Neural crest cell (in vitro differentiated cells): Measurements from ENCODE around the gene PTGS2. TPM values are rescaled to one million over a fixed set of nuclear protein-coding genes. Genes with fewer than 3 reads are reported as not detected.

Experiments
- DNase-seq: peaks from one replicate; pipeline ENCODE4 v3.0.0; 2021; ENCODE audit warnings: low read depth, mixed read lengths, low spot score
- H3K27ac Mint-ChIP-seq: one replicate; pipeline ENCODE4 v1.8.0; 2021; ENCODE audit warnings: mild to moderate bottlenecking, mixed read lengths; ENCODE audit not compliant: unreplicated experiment
- H3K27me3 Mint-ChIP-seq: 2 replicates; pipeline ENCODE4 v1.8.0; 2021; ENCODE audit warnings: low read depth, mild to moderate bottlenecking, mixed read lengths
- H3K36me3 Mint-ChIP-seq: 2 replicates; pipeline ENCODE4 v1.8.0; 2021; ENCODE audit warnings: low read depth, mild to moderate bottlenecking, mixed read lengths
- H3K4me1 Mint-ChIP-seq: 2 replicates; pipeline ENCODE4 v1.8.0; 2021; ENCODE audit warnings: mixed read lengths
- H3K4me3 Mint-ChIP-seq: one replicate; pipeline ENCODE4 v1.8.0; 2021; ENCODE audit warnings: mild to moderate bottlenecking, mixed read lengths
- H3K9me3 Mint-ChIP-seq: 2 replicates; pipeline ENCODE4 v1.8.0; 2021; ENCODE audit warnings: mixed read lengths
- CTCF ChIP-seq: fragments of 200-600 bp; sonication (generic); conservative IDR thresholded peaks from 2 replicates; pipeline ENCODE4 v1.5.0; 2021; ENCODE audit warnings: antibody characterized with exemption, mild to moderate bottlenecking
- long read RNA-seq: library from polyadenylated mRNA; unstranded; transcript quantifications from one replicate; pipeline ENCODE4 v2.0.0, GENCODE V29; 2020
- total RNA-seq: library from RNA; stranded (reverse); gene quantifications from 2 replicates; pipeline ENCODE4 v1.2.1, GENCODE V29; 2021

PTGS2 gene
- total RNA-seq: 0.34 TPM in 1 of 2 replicates, not detected in the other
- long read RNA-seq: 0 reads

- H3K27ac Mint-ChIP-seq: peak within 1 kb of the TSS; percentile 73
- DNase-seq: peak; percentile 45
- H3K4me3 Mint-ChIP-seq: peak within 1 kb of the TSS; percentile 94
- peaks cover 67% of the 10 kb centered on the region for H3K27me3 Mint-ChIP-seq
- H3K36me3 Mint-ChIP-seq: no peaks in the 10 kb centered on the region
- H3K4me1 Mint-ChIP-seq: peaks cover 18% of the 10 kb centered on the region
- peak; percentile 64 for TF ChIP-seq CTCF
- H3K9me3 Mint-ChIP-seq: no peaks in the 10 kb centered on the region
Observed at GRCh38 chr1:186680245-186681061, at the start of gene PTGS2. TSS of gene PTGS2 (minus strand) at chr1:186680423. CDS start at chr1:186680290, 133 bp downstream.

DNA sequence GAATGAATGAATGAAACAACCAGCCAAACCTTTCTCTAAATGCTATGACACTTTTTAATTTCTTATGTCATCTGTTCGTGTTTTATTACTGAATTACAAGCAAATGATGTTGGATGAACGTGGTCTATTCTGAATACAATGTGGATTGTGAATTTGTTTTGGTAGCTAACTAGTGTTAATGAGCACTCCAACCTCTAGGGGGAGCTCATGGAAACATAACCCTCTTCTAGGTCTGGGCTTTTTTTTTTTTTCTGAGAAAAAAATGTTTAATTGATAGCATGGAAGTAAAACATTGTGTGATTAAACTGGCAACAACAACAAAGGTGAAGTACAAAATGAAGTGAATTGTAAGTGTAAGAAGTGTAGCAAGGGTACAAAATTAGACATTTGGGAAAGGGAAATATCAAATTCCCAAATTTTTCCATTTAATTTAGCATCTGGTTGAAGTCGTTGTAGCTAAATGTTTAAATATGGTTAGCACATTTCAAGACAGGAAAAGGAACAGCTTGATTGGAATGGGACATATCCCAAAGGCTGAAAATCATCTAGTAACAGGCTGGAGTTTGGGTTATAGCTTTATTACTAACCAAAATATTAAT lies 42.6 kb upstream of the PTGS2 start:
- Mint-ChIP-seq H3K36me3 (no peaks in the 10 kb centered on the region), H3K27ac (no peak overlapping the region), H3K4me1 (no peaks in the 10 kb centered on the region), H3K27me3 (no peaks in the 10 kb centered on the region), H3K4me3 (no peak overlapping the region), H3K9me3 (peaks cover 12% of the 10 kb centered on the region)
- DNase-seq: no peak
- peak; percentile 69 for TF ChIP-seq CTCF

GRCh38 chr1:186717286-186717685 lies 37.1 kb upstream of the PTGS2 start:
- H3K4me3 Mint-ChIP-seq: no peak overlapping the region

DNA sequence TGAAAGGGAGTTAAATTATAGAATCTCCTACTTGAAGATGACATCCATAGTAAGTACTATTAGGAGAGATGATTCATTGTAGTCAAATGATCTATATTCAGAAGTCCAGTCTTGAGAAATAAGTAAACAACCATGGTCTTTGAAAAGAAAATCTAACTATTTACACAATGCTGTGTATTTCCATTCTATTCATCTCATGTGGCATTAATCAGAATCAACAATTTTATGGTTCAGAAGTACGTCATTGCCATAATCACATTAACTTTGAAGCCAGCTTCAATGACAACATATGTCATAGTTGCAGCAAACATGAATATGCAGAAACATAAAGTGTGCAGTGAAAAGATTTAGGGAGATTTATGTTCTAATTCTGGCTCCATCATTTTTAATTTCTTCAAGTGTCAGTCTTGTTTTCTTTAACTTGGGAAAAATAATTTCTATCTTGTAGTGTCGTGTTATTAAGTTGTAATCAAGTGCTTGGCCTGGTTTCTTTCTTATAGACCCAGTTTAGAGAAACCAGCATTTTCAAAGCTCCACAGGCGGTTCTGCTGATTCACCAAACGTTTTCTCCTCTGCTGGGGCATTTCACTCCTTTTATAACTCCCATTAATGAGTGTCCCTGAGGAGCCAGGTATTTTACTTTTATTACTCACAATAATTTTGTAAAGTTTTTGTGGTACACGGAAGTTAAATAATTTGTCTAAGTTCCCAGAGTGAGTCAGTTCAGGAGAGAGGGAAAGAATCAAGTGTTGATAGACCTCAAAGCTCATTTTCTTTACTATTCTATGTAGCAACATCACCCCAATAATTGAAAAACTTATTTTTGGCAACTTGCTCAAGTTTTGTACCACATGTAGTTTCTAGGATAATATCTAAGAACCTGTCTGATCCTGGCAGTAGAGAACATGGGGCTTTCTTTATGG lies 35.9 kb upstream of the PTGS2 start:
- H3K4me3 Mint-ChIP-seq: no peak overlapping the region
- H3K27me3 Mint-ChIP-seq: no peaks in the 10 kb centered on the region
- H3K4me1 Mint-ChIP-seq: no peaks in the 10 kb centered on the region
- no peak overlapping the region for H3K27ac Mint-ChIP-seq
- no peaks in the 10 kb centered on the region for H3K36me3 Mint-ChIP-seq
- DNase-seq: no peak
- no peak for TF ChIP-seq CTCF
- no peaks in the 10 kb centered on the region for H3K9me3 Mint-ChIP-seq

More at GRCh38 chr1:186717286-186717685, 37.1 kb upstream of the PTGS2 start:
- Mint-ChIP-seq H3K27ac (no peak overlapping the region), H3K4me1 (no peaks in the 10 kb centered on the region), H3K27me3 (no peaks in the 10 kb centered on the region), H3K9me3 (no peaks in the 10 kb centered on the region), H3K36me3 (no peaks in the 10 kb centered on the region)
- DNase-seq: no peak
- TF ChIP-seq CTCF: no peak

DNA sequence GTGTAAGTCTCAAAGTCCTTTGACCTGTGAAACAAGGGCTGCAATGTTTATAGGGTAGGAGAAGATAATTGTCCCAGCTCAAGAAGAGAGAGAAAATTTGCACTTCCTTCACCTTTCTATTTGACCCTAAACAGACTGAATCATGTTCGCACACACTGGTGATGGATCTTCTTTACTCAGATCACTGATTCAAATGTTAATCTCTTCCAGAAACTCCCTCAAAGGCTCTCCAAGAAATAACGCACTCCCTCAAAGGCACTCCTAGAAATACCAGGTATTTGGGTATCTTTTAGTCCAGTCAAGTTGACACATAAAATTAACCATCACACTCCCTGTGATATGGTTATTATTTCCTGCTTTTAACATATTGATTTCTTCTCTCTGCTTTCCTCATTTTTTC lies 30.5 kb upstream of the PTGS2 start:
- H3K27me3 Mint-ChIP-seq: no peaks in the 10 kb centered on the region
- H3K9me3 Mint-ChIP-seq: no peaks in the 10 kb centered on the region
- H3K4me3 Mint-ChIP-seq: no peak overlapping the region
- no peak for TF ChIP-seq CTCF
- no peaks in the 10 kb centered on the region for H3K4me1 Mint-ChIP-seq
- no peaks in the 10 kb centered on the region for H3K36me3 Mint-ChIP-seq
- DNase-seq: no peak
- no peak overlapping the region for H3K27ac Mint-ChIP-seq
